ENCODE measurements around the gene ESCO1.

The ESCO1 gene

DNA sequence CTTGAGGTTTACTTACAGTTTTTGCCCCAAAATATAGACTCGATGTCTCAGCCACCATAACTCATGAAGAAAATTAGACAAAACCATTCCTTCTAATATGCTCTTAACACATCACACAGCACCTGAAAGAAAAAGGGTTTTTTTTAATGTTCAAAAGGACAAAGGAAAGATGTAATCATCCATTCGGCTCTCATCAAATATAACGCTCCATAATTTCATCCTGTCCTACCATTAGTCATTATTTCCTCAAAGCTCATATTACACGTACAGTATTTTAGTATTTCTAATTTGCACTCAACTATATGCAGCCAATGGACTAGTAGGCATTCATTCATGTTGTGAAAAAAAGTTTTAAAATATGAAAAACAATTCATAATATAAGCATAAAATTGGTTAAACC is 24.8 kb downstream of the ESCO1 start:
- no peak for DNase-seq

DNA sequence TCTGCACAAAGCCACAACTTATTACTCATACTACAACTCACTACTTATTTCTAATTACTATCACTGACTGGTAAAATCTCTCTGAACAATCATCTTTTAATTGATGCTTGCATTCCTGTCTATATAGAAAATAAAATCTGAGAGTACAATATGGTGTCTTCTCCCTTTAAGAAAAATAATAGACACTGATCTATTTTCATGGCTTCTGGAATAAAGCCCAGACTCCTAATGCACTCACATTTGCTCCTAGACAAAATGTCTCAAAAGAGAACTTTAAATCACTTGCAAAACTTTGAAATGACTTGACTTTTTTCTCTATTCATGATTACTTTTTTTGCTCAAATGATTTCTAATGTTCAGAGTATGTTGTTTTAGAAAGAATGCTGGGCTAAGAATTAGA is 28.7 kb downstream of the ESCO1 start:
- no peak for DNase-seq

DNA sequence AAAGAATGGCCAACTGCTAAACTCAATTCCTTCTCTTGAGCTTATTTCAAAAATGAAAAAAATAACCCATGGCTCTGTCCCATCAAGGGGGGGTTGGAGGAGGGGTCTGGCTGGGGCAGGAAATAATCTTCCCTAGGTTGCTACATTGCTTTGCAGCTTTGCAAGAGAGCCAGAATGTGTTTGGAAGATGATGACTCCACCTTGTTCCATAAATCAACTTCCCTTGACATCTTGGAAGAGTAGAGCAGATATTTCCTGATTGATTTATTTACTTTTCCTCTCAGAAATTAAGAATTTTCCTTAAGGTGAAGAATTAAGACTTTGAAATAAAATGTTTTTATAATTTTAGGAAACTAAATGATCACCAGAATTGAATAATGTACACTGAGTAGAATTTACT is 41.3 kb downstream of the ESCO1 start:
- no peak for DNase-seq

DNA sequence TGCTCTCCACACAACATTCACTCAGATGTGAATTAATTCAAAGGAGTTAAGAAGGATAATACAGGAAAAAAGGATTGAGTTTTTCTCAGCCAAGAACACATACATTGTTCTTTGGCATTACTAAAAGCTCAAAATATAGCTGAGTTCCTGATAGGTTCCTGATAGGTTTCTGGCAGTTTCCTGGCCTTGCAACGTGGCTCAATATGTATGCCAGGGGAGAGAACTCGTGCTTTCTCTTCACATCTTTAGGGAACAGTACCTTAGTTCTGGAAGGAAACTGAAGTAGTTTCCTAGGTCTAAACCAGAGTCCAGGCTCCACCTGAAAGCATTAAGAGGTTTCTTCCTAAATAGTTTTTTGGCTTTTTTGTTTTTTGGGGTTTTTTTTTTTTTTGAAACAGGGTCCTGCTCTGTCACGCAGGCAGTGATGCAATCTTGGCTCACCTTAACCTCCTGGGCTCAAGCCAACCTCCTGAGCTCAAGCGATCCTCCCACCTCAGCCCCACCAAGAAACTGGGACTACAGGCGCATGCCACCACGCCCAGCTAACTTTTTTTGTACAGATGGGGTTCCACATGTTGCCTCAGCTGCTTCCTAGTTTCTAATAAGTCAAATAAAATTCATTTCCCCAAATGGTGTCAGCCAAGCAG is 42.8 kb downstream of the ESCO1 start:
- no peak for DNase-seq

DNA sequence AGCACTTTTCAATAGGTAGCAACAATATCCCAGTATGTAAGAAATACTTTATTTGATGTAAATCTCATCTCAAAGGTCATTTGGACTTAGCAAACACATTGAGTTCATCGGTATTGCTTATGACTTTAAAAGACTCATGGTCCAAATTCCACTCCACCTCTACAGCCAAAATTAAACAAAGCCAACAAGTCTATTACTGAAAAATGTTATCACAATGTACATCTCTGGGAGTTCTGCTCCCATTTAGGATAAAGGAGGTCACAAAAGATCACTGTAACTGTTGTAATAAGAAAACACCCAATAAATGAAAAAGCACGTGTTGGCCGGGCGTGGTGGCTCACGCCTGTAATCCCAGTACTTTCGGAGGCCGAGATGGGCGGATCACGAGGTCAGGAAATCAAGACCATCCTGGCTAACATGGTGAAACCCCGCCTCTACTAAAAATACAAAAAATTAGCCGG is 50.0 kb downstream of the ESCO1 start:
- DNase-seq = no peak

DNA sequence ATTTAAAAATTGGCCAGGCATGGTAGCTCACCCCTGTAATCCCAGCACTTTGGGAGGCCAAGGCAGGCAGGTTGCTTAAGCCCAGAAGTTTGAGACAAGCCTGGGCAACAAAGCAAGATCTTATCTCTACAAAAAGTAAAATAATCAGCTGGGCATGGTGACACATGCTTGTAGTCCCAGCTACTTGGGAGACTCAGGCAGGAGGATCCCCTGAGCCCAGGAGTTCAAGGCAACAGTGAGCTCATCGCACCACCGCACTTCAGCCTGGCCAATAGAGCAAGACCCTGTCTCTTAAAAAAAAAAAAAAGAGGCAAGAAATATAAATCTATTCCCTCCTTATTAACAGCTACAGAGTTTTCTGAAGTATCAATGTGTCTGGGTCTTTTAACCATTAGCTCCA is 51.9 kb downstream of the ESCO1 start:
- no peak for DNase-seq

DNA sequence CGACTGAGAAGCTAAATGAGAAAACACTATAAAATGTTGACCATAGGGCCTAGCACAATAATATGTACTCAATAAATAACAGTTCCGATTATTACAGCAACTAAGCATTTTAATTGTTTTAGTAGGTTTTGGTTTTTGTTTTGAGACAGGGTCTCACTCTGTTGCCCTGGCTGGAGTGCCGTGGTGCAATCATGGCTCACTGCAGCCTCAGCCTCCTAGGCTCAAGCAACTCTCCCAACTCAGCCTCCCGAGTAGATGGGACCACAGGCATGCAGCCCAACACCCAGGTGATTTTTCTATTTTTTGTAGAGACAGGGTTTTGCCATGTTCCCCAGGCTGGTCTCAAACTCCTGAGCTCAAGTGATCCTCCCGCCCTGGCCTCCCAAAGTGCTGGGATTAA is 54.1 kb downstream of the ESCO1 start:
- no peak for DNase-seq

DNA sequence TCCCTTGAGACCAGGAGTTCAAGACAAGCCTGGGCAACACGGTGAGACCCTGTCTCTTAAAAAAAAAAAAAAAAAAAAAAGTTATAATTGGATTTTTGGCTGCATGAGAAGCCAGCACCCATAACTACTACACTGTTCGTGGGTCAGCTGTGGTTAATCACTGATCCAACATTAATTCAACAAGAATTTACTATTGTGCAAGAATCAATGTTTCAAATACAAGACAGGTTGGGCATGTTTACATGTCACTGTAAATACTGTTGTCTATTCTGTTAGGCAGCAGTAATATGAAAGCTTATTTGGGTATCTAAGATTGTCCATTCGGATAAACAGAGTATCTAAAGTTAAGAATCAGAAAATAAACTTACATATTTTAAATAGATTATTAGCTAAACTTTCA is 62.3 kb downstream of the ESCO1 start:
- no peak for DNase-seq

DNA sequence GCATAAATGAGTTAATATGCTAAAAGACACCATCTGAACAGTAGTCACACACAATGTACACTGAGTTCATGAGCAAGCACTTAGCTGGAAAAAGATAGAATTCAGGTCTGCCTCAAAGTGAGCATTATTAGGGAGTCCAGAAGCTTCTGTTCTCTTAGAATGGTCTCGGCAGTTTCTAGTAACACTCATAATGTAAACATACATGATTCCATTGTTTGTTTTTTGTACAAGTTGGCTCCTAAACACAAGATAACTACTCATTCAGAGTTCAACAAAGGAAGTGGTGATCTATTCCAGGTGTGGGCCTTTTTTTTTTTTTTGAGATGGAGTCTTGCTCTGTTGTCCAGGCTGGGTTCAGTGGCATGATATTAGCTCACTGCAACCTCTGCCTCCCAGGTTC is 66.2 kb downstream of the ESCO1 start:
- no peak for DNase-seq

DNA sequence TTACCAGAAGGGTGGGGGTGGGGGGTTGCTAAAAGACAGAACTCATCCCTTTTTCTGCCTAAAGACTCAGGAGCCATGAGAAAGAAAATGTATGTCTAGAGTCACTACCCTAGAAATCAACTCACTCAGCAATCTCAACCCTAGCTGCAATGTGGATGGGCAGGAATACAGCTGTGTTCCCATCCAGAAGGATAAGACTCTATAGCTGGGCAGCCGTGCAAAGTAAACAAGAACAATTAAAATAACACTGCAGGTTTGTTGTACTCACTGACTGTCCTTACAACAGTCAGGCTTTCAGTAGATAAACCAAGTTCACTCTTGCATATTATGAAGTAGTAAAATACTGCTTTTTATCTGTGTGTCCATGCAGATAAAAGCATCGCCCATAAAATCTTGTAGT is 74.0 kb downstream of the ESCO1 start:
- DNase-seq = no peak

DNA sequence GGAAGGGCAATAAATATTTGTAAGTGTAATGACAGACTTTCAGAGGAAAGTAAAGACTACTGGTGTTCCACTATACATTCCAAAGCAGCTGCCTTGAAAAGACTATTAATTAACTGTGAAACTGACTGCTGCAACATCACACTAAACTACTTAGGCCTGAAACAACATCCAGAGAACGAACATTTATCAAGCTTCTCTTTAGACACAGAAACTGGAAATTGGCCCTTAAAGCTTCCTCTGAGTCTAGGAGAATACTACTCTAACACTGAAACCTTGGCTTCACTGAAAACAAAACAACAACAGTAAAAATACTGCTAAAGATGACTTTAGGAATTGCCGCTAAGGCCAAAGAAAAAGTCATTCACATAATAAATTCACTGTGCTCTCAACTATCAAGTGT is 74.6 kb downstream of the ESCO1 start:
- DNase-seq = no peak

DNA sequence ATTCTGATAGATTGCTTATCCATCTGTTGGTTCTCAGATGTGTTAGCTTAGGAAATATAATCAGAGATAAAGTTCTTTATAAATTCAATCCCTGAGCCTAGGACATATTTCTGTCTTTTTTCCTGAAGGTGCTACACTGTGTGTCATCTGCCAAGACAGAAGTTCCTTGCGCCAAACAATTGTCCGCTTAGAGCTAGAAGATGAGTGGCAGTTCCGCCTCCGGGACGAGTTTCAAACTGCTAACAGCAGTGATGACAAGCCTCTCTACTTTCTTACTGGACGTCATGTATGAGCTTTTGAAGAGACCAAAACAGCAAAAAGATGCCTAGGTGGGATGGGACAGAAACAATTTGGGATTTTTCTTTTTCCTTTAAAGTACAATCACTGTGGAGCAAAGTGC is 78.0 kb downstream of the ESCO1 start:
- DNase-seq = no peak

DNA sequence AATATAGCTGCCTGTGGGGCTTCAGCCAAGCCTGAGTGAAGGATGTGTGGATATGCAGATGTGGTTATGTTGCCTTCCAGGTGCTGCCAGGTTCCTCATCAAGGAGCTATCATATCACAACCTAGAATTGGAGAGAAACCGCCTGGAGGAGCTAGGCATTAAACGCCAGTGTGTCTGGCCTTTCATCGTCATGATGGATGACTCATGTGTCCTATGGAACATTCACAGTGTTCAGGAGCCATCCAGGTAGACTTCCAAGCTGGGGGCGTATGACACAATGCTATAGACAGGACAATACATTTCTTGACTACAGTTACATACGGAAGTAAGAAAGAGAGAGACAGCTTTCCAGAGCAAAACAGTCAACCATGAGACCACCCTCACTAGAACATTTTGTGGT is 86.8 kb downstream of the ESCO1 start:
- no peak for DNase-seq

DNA sequence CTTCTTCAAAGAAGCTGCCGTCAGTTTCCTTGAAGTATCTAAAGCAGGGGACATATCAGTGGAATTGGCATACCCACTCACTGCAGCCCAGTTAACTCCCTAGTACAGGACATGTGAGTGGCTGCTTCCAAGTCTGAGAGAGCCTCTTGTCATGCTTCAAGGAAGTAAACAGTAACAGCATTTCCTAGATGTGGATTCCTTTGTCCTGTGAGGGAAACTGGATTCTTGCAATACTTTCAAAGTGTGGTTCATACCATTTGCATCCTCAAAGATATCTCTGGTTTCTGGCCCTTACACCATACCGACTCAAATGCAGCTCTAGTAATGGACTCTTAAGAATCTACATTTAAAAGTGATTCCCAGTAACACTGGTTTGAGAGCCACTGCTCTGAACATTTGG is 87.2 kb downstream of the ESCO1 start:
- DNase-seq = no peak

DNA sequence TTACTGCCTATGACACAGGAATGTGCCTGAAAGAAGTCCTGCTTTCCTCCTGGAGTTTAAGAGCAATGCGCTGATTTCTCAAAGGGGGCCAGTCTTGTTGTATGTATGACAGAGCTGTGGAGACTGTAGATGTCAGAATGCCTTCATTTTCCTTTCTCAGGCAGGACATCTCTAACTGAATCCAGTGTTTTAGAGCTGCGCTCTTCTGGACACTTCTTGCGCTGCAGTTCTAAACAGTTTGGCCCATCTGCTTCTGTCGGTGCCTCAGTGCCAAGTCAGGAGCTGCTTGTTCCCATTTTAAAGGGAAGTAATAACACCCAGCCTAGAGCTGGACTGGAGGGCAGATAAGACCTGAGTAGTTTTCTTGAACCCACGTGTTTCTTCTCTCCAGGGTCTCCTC is 91.4 kb downstream of the ESCO1 start:
- no peak for DNase-seq

DNA sequence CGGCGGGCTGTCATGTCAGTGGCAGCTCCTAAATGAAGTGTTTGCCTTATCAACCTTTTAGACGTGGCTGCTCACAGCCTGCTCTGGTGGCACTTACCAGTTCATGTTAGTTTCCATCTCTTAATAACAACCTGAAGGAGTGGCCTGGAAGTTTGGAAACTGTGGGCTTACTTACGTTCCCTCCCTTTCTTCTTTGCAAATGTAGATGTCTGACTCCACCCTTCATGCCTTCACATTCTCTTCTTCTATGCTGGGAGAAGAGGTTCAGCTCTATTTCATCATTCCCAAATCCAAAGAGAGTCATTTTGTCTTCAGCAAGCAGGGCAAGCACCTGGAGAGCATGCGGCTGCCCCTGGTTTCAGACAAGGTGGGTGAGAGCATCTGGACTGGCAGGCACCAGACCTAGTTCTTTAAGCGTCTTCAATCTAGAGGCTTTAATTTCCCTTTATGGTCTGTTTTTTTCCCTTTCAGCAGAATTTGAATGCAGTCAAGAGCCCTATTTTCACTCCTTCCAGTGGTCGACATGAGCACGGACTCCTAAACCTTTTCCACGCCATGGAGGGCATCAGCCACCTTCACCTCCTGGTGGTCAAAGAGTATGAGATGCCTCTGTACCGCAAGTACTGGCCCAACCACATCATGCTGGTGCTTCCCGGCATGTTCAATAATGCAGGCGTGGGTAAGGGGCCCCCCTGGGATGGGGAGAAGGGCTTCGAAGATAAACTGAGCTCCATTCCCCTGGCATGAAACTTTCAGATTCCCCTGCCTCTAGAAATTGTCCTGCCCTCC is 92.4 kb downstream of the ESCO1 start:
- DNase-seq = no peak

DNA sequence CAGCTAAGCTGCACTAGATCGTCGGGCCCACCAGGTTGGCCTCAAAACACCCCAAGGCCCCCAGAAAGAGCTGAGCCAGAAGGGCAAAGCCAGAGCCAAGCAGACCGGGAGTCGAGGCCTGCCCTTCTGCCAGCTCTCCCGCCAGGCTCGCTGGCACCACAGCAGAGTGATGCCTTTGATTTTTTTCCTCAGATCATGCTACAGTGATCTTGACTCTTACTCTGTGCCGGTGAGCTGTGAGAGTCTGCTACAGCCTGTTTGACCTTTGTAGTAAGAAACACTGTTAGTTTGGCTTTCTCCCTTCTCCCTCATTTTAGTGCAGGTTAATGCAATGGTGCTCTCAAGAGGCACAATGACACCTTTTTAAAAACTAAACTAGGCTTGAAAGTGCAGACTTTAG is 97.8 kb downstream of the ESCO1 start:
- no peak for DNase-seq

DNA sequence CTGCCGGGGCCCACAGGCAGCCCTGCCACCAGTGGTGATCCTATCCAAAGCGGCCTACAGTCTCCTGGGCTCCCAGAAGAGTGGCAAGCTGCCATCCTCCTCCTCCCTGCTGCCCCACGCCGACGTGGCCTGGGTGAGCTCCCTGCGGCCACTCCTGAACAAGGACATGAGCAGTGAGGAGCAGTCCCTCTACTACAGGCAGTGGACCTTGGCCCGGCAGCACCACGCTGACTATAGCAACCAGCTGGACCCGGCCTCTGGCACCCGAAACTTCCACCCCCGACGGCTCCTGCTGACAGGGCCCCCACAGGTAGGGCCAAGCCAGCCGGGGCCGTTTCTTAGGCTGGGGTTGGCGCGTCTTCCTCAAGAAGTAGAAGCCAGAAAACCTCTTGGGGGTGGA is 100.5 kb downstream of the ESCO1 start:
- DNase-seq = no peak

DNA sequence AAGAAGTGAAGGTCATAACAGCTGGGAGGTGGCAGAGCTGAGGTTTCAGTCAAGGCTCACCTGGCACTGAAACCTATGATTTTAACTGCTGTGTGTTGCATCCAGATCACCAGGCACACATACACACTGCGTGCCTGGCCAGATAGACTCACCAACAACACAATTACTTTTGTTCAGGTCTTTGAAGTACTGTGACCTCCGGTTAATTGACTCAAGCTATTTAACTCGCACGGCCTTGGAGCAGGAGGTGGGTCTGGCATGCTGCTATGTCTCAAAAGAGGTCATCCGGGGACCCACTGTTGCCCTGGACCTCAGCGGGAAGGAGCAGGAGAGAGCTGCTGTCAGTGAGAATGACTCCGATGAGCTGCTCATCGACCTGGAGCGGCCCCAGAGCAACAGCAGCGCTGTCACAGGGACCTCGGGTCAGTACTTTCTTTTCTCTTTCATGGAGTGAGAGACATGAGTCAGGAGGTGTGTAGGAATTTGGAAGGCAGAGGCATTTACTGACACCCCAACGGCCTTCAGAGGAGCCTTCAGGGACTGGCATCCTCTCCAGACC is 104.1 kb downstream of the ESCO1 start:
- DNase-seq = peak; percentile 8

DNA sequence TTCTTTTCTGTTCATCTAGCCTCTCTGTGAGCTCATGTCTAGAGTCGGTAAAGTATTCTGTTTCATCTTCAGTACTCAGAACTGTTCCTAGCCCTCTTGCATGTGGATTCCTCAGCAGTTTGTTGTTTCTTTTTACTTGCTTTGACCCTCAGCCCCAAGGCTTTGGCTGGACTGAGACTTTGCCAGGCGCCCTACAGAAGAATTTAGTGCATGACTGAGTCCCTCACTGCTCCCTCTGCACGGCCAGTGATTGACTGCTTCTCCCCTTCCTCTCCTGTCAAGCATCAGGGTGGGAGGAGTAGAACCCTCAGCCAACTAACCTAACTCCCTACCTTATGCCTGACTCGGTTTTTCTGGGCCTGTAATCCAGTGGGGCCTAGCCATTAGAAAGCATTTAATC is 109.8 kb downstream of the ESCO1 start:
- DNase-seq = no peak

DNA sequence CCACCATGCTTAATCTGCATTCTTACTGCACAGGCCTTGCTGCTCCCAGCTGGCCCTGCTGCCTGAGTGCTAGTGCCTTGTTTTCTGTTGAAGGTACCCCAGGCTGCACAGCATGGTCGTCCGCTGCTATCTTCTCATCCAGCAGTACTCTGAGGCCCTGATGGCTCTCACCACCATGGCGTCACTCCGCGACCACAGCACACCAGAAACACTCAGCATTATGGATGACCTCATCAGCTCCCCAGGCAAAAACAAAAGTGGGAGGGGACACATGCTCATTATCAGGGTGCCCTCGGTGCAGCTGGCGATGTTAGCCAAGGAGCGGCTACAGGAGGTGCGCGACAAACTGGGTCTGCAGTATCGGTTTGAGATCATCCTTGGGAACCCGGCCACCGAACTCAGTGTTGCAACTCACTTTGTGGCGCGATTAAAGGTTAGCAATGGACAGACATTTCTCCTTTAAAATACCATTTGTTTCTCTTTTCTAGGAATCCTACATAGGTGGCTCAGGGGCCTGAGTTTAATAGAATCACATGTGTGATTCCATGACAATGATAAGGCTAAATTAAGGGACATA is 110.5 kb downstream of the ESCO1 start:
- no peak for DNase-seq

DNA sequence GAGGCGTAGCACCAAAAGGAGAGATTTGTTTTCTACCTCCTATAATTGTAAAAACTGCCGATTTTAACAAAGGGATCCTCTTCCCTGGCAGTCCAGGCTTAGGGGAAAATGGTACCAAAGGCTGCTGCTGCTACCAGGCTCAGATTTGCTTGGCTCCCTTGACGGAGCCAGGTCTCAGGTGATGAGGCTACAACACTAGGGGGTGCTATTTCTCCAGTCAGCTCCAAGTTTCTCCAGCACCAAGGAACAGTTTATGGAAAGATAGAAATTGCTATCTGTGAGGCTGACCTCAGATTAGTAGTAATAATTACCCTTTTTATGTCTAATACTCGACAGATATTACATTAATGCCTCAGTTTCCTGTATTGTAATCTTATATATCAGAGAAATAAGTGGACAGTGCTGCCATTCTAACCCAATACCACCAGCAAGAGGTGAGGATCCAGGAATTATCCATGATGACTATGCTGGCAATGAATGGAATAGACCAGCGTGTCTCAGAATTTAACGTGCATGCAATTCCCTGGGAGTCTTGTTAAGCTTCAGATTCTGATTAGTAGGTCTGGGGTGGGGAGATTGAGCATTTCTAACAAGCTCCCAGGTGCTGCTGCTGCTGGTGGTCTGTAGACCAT is 111.3 kb downstream of the ESCO1 start:
- DNase-seq = peak; percentile 4

DNA sequence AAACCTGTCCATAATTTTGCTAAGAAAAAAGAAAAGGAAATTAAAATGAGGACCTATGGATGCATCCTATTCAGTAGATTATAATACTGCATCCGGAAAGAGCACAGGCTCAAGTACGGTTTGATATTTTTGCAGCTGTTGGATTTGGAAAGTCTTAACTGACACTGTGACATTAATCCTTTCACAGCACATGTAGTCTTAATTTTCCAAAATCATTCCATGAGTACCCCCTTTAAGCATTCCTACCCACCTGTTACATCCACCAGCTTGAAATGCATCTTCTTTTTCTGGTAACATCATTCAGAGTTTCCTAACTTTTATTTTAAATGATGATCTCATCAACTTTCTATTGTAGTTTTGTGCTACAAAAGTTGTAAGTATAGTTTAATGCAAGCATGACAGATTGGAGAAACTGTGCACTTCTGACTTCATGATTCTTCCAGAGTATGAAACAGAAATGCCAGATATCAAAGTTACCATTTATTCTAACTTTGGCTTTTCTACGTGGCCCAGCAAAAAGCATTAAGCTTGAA is 113.5 kb downstream of the ESCO1 start:
- no peak for DNase-seq
